Chondrocyte (in vitro differentiated cells): ENCODE measurements around the gene GGACT. TPM values are rescaled to one million over a fixed set of nuclear protein-coding genes. Genes with fewer than 3 reads are reported as not detected.

Experiments used
- DNase-seq: peaks from one replicate; pipeline ENCODE4 v3.0.0; 2021; ENCODE audit warnings: mixed read lengths, low spot score
- H3K27ac Mint-ChIP-seq: one replicate; pipeline ENCODE4 v1.8.0; 2021; ENCODE audit warnings: mild to moderate bottlenecking, moderate library complexity, mixed read lengths; ENCODE audit not compliant: unreplicated experiment
- H3K27me3 Mint-ChIP-seq: 2 replicates; pipeline ENCODE4 v1.8.0; 2021; ENCODE audit warnings: low read depth, mixed read lengths
- H3K36me3 Mint-ChIP-seq: 2 replicates; pipeline ENCODE4 v1.8.0; 2021; ENCODE audit warnings: low read depth, mixed read lengths
- H3K4me1 Mint-ChIP-seq: 2 replicates; pipeline ENCODE4 v1.8.0; 2021; ENCODE audit warnings: low read depth, mild to moderate bottlenecking, mixed read lengths
- H3K4me3 Mint-ChIP-seq: one replicate; pipeline ENCODE4 v1.8.0; 2021; ENCODE audit warnings: mild to moderate bottlenecking, moderate library complexity, mixed read lengths; ENCODE audit not compliant: unreplicated experiment
- H3K9me3 Mint-ChIP-seq: 2 replicates; pipeline ENCODE4 v1.8.0; 2021; ENCODE audit warnings: low read depth, mixed read lengths
- CTCF ChIP-seq: fragments of 200-600 bp; sonication (generic); IDR thresholded peaks from 2 replicates; pipeline ENCODE4 v1.5.0; 2021; ENCODE audit warnings: antibody characterized with exemption, mild to moderate bottlenecking, moderate library complexity
- total RNA-seq: library from RNA; stranded (reverse); gene quantifications from 3 replicates; pipeline ENCODE4 v1.2.1, GENCODE V29; 2021

Gene GGACT
- total RNA-seq, 1 donor from 2014 or later, result 11.3 TPM

GRCh38 chr13:100601716-100602115, 13.1 kb upstream of the GGACT start:
- Mint-ChIP-seq H3K27ac (no peak overlapping the region), H3K36me3 (peaks cover 3% of the 10 kb centered on the region), H3K27me3 (no peaks in the 10 kb centered on the region), H3K9me3 (peaks cover 7% of the 10 kb centered on the region), H3K4me3 (no peak overlapping the region), H3K4me1 (peaks cover 12% of the 10 kb centered on the region)
- TF ChIP-seq CTCF, result no peak
- DNase-seq, result no peak

GRCh38 chr13:100600915-100601314, 12.3 kb upstream of the GGACT start:
- H3K4me1 Mint-ChIP-seq, result peaks cover 12% of the 10 kb centered on the region
- TF ChIP-seq CTCF, result no peak
- H3K4me3 Mint-ChIP-seq, result no peak overlapping the region
- DNase-seq, result no peak
- no peaks in the 10 kb centered on the region for H3K27me3 Mint-ChIP-seq
- H3K9me3 Mint-ChIP-seq, result peaks cover 9% of the 10 kb centered on the region
- H3K36me3 Mint-ChIP-seq, result peaks cover 1% of the 10 kb centered on the region
- no peak overlapping the region for H3K27ac Mint-ChIP-seq

- peaks cover 12% of the 10 kb centered on the region for H3K4me1 Mint-ChIP-seq
- no peaks in the 10 kb centered on the region for H3K27me3 Mint-ChIP-seq
- peaks cover 9% of the 10 kb centered on the region for H3K9me3 Mint-ChIP-seq
- no peak for DNase-seq
- H3K36me3 Mint-ChIP-seq, result peaks cover 1% of the 10 kb centered on the region
- H3K27ac Mint-ChIP-seq, result no peak overlapping the region
- H3K4me3 Mint-ChIP-seq, result no peak overlapping the region
- no peak for TF ChIP-seq CTCF
Measured at GRCh38 chr13:100600461-100600860, 11.9 kb upstream of the GGACT start.

GRCh38 chr13:100597253-100597652, 8.7 kb upstream of the GGACT start:
- Mint-ChIP-seq H3K36me3 (no peaks in the 10 kb centered on the region), H3K27ac (no peak overlapping the region), H3K4me3 (no peak overlapping the region), H3K9me3 (peaks cover 9% of the 10 kb centered on the region), H3K4me1 (no peaks in the 10 kb centered on the region), H3K27me3 (no peaks in the 10 kb centered on the region)
- TF ChIP-seq CTCF, result no peak
- DNase-seq, result no peak

GRCh38 chr13:100596516-100596915, 7.9 kb upstream of the GGACT start:
- Mint-ChIP-seq H3K27me3 (no peaks in the 10 kb centered on the region), H3K27ac (no peak overlapping the region), H3K4me3 (no peak overlapping the region), H3K9me3 (peaks cover 9% of the 10 kb centered on the region), H3K4me1 (no peaks in the 10 kb centered on the region), H3K36me3 (no peaks in the 10 kb centered on the region)
- TF ChIP-seq CTCF, result no peak
- DNase-seq, result no peak
